Calu3 (cell line): ENCODE data around the gene MRPL44. TPM values are rescaled to one million over a fixed set of nuclear protein-coding genes. Genes with fewer than 3 reads are reported as not detected.
"Not testable (repeated sequence)": the region's sequence is repeated elsewhere in the genome, so short reads cannot be mapped to it uniquely, and the experiment has no call there.

Experiments used
- BruUV-seq: library from RNA; stranded (reverse); fragments of 400-500 nt; replicated peaks from 2 replicates; lab custom pipeline; 2021; lab: Mats Ljungman, UMichigan
- CTCF ChIA-PET: fragments of 300-600 bp; sonication (Branson Sonifier 250); formaldehyde crosslinking; loops from one replicate; lab custom pipeline; 2022; ENCODE audit warnings: antibody characterized with exemption; lab: Charles Lee
- DNase-seq: peaks from one replicate; pipeline ENCODE4 v3.0.0; 2022
- H3K27ac Mint-ChIP-seq: one replicate; pipeline ENCODE4 v1.8.0; 2022; ENCODE audit warnings: mixed read lengths; ENCODE audit not compliant: unreplicated experiment
- H3K27me3 Mint-ChIP-seq: one replicate; pipeline ENCODE4 v1.8.0; 2022; ENCODE audit warnings: mixed read lengths; ENCODE audit not compliant: unreplicated experiment
- H3K36me3 Mint-ChIP-seq: one replicate; pipeline ENCODE4 v1.8.0; 2022; ENCODE audit warnings: mild to moderate bottlenecking, moderate library complexity, mixed read lengths; ENCODE audit not compliant: insufficient read depth, unreplicated experiment
- H3K4me1 Mint-ChIP-seq: one replicate; pipeline ENCODE4 v1.8.0; 2022; ENCODE audit warnings: mild to moderate bottlenecking, low read depth, mixed read lengths; ENCODE audit not compliant: unreplicated experiment
- H3K4me3 Mint-ChIP-seq: one replicate; pipeline ENCODE4 v1.8.0; 2022; ENCODE audit warnings: mild to moderate bottlenecking, low read depth, moderate library complexity, mixed read lengths; ENCODE audit not compliant: unreplicated experiment
- H3K9me3 Mint-ChIP-seq: one replicate; pipeline ENCODE4 v1.8.0; 2022; ENCODE audit warnings: low read depth, mixed read lengths; ENCODE audit not compliant: unreplicated experiment
- intact Hi-C: fragments of 100-400 bp; cut with micrococcal nuclease; formaldehyde crosslinking; loops from one replicate; pipeline ENCODE4 v1.10.0; 2022; ENCODE audit not compliant: unreplicated experiment
- total RNA-seq: library from RNA; stranded (reverse); gene quantifications from 2 replicates; pipeline ENCODE4 v1.2.3, GENCODE V29; 2022
- TF ChIP-seq, protein P1 (sequence below): fragments of 200-600 bp; IDR thresholded peaks from one replicate; pipeline ENCODE4 v1.8.0; 2022; ENCODE audit warnings: antibody characterized with exemption; ENCODE audit not compliant: unreplicated experiment

Gene MRPL44
- total RNA-seq, 1 experiment from 2014 or later = 32.7 TPM

GRCh38 chr2:223999862-224000261 is 42.6 kb downstream of the MRPL44 start:
- DNase-seq = no peak
- Mint-ChIP-seq H3K27me3 (no peaks in the 10 kb centered on the region), H3K4me1 (peaks cover 18% of the 10 kb centered on the region), H3K27ac (no peak overlapping the region), H3K36me3 (peaks cover 15% of the 10 kb centered on the region), H3K9me3 (no peaks in the 10 kb centered on the region), H3K4me3 (no peak overlapping the region)
- no TSS peak for BruUV-seq
- intact Hi-C loops = no loop called here
- CTCF ChIA-PET = interaction anchor here (0.6 kb wide), 1 partner anchor 308 kb away, joined by 4 read pairs; no protein-coding TSS in a partner anchor
- TF ChIP-seq, protein P1, sequence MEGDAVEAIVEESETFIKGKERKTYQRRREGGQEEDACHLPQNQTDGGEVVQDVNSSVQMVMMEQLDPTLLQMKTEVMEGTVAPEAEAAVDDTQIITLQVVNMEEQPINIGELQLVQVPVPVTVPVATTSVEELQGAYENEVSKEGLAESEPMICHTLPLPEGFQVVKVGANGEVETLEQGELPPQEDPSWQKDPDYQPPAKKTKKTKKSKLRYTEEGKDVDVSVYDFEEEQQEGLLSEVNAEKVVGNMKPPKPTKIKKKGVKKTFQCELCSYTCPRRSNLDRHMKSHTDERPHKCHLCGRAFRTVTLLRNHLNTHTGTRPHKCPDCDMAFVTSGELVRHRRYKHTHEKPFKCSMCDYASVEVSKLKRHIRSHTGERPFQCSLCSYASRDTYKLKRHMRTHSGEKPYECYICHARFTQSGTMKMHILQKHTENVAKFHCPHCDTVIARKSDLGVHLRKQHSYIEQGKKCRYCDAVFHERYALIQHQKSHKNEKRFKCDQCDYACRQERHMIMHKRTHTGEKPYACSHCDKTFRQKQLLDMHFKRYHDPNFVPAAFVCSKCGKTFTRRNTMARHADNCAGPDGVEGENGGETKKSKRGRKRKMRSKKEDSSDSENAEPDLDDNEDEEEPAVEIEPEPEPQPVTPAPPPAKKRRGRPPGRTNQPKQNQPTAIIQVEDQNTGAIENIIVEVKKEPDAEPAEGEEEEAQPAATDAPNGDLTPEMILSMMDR = no peak

GRCh38 chr2:224000662-224001061 is 43.4 kb downstream of the MRPL44 start:
- H3K27me3 Mint-ChIP-seq, H3K27ac Mint-ChIP-seq, DNase-seq, intact Hi-C loops, CTCF ChIA-PET, H3K36me3 Mint-ChIP-seq, H3K4me3 Mint-ChIP-seq, BruUV-seq, H3K9me3 Mint-ChIP-seq: not testable (repeated sequence)
- H3K4me1 Mint-ChIP-seq = peaks cover 10% of the 10 kb centered on the region

DNA sequence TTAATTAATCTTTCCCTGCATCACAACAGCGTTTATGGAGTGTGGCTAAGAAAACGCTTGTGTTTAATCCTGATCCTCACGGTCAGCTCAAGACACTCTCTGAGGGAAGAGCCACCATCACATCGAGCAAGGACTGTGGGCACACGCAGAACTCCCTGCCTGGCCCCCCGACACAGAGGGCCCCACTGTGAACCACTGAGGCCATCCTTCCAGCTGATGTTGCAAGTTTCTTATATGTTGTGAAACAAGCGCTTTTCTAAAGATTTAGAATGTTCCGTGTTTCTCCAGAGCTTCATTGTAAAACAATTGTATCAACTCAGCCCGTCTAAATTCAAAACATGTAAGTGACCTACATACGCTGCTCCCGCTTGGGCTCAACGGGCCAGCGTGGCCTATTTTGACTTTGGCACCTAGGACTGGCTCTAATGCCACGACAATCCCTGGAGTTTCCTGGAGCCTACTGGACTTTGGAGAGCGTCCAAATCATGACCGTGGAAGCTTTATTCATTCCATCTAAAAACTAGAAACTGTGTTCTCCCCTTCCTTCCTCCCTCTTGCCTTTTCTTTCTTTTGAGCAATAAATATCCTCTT is 46.9 kb downstream of the MRPL44 start:
- DNase-seq = no peak
- H3K27ac Mint-ChIP-seq = no peak overlapping the region
- H3K4me1 Mint-ChIP-seq = peaks cover 20% of the 10 kb centered on the region
- H3K4me3 Mint-ChIP-seq = no peak overlapping the region
- intact Hi-C loops = no loop called here
- H3K9me3 Mint-ChIP-seq = no peaks in the 10 kb centered on the region
- H3K36me3 Mint-ChIP-seq = peaks cover 6% of the 10 kb centered on the region
- BruUV-seq = no TSS peak
- H3K27me3 Mint-ChIP-seq = no peaks in the 10 kb centered on the region
- TF ChIP-seq, protein P1 = no peak
- CTCF ChIA-PET = no interaction called here

DNA sequence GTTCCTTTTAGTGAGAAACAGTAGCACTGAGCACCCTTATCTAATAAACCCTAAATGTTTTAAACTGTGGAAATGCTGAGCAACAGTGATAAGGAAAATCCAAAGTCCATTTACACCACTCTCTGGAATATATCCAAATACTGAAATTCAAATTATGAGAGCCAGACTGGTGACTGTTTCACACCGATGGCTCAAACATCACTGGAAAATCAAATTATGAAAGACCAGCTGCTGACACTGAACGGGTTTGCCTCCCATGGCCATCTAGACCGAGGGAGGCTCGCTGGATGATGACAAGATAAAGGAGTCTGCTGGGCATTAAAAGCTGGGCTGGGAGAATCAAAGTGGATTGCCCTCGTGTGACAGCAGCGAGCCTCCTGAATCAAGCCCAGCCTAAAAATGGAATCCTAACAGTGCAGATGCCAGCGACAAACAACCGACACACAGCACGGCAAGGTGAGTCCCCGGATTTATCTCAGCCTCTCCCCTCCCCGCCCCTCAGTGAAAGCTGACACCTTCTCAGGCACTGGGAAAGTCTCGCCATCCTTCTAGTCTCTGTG is 51.5 kb downstream of the MRPL44 start:
- TF ChIP-seq, protein P1 = no peak
- H3K4me1 Mint-ChIP-seq = peaks cover 37% of the 10 kb centered on the region
- H3K9me3 Mint-ChIP-seq = no peaks in the 10 kb centered on the region
- DNase-seq = peak; percentile 45
- H3K4me3 Mint-ChIP-seq = peak overlapping the region; percentile 67
- BruUV-seq = no TSS peak
- H3K27me3 Mint-ChIP-seq = no peaks in the 10 kb centered on the region
- H3K27ac Mint-ChIP-seq = peak overlapping the region; percentile 62
- intact Hi-C loops = no loop called here
- CTCF ChIA-PET = no interaction called here
- peaks cover 6% of the 10 kb centered on the region for H3K36me3 Mint-ChIP-seq
